ENCODE measurements around the gene PLEKHA1. TPM values are rescaled to one million over a fixed set of nuclear protein-coding genes. Genes with fewer than 3 reads are reported as not detected.

The PLEKHA1 gene
- total and polyA plus RNA-seq, 2 experiments from 2014 or later, result 25.8 to 36.6 TPM

DNA sequence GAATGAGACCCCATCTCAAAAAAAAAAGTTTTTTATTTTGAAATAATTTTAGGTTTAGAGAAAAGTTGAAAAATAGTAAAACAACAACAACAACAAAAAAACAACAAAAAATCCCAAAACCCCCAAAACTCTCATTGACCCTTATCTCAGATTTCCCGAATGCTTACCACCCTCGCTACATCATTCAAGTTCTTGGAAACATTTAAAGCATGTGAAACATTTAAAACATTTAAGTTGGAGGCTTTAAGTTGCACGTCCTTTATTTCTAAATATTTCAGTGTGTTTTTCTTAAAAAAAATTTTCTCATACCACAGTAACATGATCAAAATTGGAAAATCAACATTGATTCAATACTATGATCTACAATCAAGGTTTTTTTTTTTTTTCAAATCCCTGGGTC is 79.6 kb downstream of the PLEKHA1 start:
- Mint-ChIP-seq H3K4me1 (peaks cover 8% of the 10 kb centered on the region), H3K9me3 (no peaks in the 10 kb centered on the region), H3K27ac (no peak overlapping the region), H3K27me3 (ENCODE audit: insufficient read depth, low read depth, poor library complexity) (peaks cover 6% of the 10 kb centered on the region), H3K4me3 (no peak overlapping the region), H3K36me3 (ENCODE audit: low read depth) (no peaks in the 10 kb centered on the region)
- DNase-seq (ENCODE audit: low spot score), result no peak
- H3K4me3 ChIP-seq, result no peak overlapping the region
- no peaks in the 10 kb centered on the region for H3K9me2 ChIP-seq (ENCODE audit: insufficient read depth)
- no peaks in the 10 kb centered on the region for H4K20me1 ChIP-seq (replicated peaks; ENCODE audit: insufficient read depth)
- no peaks in the 10 kb centered on the region; the same call in 1 of the 2 replicates for H3K36me3 ChIP-seq (ENCODE audit: insufficient read depth)
- peaks cover 4% of the 10 kb centered on the region; the same call in 1 of the 2 replicates for H3K4me1 ChIP-seq (ENCODE audit: insufficient read depth)
- ATAC-seq, result no peak
- no peaks in the 10 kb centered on the region for H3F3A ChIP-seq (replicated peaks; ENCODE audit: low read depth)
- H3K79me2 ChIP-seq (replicated peaks; ENCODE audit: insufficient read depth), result no peaks in the 10 kb centered on the region
- no peak overlapping the region for H2AFZ ChIP-seq
- no peak overlapping the region for H3K4me2 ChIP-seq
- H3K27ac ChIP-seq (ENCODE audit: low read depth), result no peak overlapping the region
- no peak for TF ChIP-seq POLR2AphosphoS5 (IDR thresholded peaks at IDR 0.05; ENCODE audit: low read depth)
- TF ChIP-seq, protein P1, sequence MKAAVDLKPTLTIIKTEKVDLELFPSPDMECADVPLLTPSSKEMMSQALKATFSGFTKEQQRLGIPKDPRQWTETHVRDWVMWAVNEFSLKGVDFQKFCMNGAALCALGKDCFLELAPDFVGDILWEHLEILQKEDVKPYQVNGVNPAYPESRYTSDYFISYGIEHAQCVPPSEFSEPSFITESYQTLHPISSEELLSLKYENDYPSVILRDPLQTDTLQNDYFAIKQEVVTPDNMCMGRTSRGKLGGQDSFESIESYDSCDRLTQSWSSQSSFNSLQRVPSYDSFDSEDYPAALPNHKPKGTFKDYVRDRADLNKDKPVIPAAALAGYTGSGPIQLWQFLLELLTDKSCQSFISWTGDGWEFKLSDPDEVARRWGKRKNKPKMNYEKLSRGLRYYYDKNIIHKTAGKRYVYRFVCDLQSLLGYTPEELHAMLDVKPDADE (IDR thresholded peaks at IDR 0.05), result no peak
- no peak for TF ChIP-seq CREB1 (CRISPR knock-in tag; IDR thresholded peaks at IDR 0.05; ENCODE audit: low read depth)
- no peak for TF ChIP-seq EZH2 (IDR thresholded peaks at IDR 0.05; ENCODE audit: low read depth, unreplicated experiment)
- no peak for TF ChIP-seq EZH2phosphoT487 (IDR thresholded peaks at IDR 0.05; ENCODE audit: unreplicated experiment)
- no peak for TF ChIP-seq ZNF114 (CRISPR knock-in tag; IDR thresholded peaks at IDR 0.05)
- TF ChIP-seq JUNB (IDR thresholded peaks at IDR 0.05; ENCODE audit: unreplicated experiment), result no peak
- TF ChIP-seq, protein P2, sequence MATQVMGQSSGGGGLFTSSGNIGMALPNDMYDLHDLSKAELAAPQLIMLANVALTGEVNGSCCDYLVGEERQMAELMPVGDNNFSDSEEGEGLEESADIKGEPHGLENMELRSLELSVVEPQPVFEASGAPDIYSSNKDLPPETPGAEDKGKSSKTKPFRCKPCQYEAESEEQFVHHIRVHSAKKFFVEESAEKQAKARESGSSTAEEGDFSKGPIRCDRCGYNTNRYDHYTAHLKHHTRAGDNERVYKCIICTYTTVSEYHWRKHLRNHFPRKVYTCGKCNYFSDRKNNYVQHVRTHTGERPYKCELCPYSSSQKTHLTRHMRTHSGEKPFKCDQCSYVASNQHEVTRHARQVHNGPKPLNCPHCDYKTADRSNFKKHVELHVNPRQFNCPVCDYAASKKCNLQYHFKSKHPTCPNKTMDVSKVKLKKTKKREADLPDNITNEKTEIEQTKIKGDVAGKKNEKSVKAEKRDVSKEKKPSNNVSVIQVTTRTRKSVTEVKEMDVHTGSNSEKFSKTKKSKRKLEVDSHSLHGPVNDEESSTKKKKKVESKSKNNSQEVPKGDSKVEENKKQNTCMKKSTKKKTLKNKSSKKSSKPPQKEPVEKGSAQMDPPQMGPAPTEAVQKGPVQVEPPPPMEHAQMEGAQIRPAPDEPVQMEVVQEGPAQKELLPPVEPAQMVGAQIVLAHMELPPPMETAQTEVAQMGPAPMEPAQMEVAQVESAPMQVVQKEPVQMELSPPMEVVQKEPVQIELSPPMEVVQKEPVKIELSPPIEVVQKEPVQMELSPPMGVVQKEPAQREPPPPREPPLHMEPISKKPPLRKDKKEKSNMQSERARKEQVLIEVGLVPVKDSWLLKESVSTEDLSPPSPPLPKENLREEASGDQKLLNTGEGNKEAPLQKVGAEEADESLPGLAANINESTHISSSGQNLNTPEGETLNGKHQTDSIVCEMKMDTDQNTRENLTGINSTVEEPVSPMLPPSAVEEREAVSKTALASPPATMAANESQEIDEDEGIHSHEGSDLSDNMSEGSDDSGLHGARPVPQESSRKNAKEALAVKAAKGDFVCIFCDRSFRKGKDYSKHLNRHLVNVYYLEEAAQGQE (IDR thresholded peaks at IDR 0.05; ENCODE audit: unreplicated experiment), result no peak
- TF ChIP-seq, protein P3, sequence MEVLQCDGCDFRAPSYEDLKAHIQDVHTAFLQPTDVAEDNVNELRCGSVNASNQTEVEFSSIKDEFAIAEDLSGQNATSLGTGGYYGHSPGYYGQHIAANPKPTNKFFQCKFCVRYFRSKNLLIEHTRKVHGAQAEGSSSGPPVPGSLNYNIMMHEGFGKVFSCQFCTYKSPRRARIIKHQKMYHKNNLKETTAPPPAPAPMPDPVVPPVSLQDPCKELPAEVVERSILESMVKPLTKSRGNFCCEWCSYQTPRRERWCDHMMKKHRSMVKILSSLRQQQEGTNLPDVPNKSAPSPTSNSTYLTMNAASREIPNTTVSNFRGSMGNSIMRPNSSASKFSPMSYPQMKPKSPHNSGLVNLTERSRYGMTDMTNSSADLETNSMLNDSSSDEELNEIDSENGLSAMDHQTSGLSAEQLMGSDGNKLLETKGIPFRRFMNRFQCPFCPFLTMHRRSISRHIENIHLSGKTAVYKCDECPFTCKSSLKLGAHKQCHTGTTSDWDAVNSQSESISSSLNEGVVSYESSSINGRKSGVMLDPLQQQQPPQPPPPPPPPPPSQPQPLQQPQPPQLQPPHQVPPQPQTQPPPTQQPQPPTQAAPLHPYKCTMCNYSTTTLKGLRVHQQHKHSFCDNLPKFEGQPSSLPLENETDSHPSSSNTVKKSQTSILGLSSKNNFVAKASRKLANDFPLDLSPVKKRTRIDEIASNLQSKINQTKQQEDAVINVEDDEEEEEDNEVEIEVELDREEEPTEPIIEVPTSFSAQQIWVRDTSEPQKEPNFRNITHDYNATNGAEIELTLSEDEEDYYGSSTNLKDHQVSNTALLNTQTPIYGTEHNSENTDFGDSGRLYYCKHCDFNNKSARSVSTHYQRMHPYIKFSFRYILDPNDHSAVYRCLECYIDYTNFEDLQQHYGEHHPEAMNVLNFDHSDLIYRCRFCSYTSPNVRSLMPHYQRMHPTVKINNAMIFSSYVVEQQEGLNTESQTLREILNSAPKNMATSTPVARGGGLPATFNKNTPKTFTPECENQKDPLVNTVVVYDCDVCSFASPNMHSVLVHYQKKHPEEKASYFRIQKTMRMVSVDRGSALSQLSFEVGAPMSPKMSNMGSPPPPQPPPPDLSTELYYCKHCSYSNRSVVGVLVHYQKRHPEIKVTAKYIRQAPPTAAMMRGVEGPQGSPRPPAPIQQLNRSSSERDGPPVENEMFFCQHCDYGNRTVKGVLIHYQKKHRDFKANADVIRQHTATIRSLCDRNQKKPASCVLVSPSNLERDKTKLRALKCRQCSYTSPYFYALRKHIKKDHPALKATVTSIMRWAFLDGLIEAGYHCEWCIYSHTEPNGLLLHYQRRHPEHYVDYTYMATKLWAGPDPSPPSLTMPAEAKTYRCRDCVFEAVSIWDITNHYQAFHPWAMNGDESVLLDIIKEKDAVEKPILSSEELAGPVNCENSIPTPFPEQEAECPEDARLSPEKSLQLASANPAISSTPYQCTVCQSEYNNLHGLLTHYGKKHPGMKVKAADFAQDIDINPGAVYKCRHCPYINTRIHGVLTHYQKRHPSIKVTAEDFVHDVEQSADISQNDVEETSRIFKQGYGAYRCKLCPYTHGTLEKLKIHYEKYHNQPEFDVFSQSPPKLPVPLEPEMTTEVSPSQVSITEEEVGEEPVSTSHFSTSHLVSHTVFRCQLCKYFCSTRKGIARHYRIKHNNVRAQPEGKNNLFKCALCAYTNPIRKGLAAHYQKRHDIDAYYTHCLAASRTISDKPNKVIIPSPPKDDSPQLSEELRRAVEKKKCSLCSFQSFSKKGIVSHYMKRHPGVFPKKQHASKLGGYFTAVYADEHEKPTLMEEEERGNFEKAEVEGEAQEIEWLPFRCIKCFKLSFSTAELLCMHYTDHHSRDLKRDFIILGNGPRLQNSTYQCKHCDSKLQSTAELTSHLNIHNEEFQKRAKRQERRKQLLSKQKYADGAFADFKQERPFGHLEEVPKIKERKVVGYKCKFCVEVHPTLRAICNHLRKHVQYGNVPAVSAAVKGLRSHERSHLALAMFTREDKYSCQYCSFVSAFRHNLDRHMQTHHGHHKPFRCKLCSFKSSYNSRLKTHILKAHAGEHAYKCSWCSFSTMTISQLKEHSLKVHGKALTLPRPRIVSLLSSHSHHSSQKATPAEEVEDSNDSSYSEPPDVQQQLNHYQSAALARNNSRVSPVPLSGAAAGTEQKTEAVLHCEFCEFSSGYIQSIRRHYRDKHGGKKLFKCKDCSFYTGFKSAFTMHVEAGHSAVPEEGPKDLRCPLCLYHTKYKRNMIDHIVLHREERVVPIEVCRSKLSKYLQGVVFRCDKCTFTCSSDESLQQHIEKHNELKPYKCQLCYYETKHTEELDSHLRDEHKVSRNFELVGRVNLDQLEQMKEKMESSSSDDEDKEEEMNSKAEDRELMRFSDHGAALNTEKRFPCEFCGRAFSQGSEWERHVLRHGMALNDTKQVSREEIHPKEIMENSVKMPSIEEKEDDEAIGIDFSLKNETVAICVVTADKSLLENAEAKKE (CRISPR knock-in tag; IDR thresholded peaks at IDR 0.05), result no peak
- TF ChIP-seq NANOG (IDR thresholded peaks at IDR 0.05; ENCODE audit: borderline replicate concordance), result no peak
- TF ChIP-seq STAT1 (IDR thresholded peaks at IDR 0.05; ENCODE audit: unreplicated experiment), result no peak
- TF ChIP-seq, protein P4, sequence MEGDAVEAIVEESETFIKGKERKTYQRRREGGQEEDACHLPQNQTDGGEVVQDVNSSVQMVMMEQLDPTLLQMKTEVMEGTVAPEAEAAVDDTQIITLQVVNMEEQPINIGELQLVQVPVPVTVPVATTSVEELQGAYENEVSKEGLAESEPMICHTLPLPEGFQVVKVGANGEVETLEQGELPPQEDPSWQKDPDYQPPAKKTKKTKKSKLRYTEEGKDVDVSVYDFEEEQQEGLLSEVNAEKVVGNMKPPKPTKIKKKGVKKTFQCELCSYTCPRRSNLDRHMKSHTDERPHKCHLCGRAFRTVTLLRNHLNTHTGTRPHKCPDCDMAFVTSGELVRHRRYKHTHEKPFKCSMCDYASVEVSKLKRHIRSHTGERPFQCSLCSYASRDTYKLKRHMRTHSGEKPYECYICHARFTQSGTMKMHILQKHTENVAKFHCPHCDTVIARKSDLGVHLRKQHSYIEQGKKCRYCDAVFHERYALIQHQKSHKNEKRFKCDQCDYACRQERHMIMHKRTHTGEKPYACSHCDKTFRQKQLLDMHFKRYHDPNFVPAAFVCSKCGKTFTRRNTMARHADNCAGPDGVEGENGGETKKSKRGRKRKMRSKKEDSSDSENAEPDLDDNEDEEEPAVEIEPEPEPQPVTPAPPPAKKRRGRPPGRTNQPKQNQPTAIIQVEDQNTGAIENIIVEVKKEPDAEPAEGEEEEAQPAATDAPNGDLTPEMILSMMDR (conservative IDR thresholded peaks at IDR 0.05; ENCODE audit: low read depth in 2 of 2), result no peak
- TF ChIP-seq ZNF331 (CRISPR knock-in tag; IDR thresholded peaks at IDR 0.05; ENCODE audit: low read depth), result no peak
- H3K27me3 ChIP-seq (ENCODE audit: insufficient read depth), result peaks cover 3% of the 10 kb centered on the region; the same call in 1 of the 2 replicates
